SK-N-SH treated with all-trans-retinoic acid at 6 μM for 48 hours (cell line): ENCODE measurements around the gene POU2AF2.
"Not testable (repeated sequence)": the region's sequence is repeated elsewhere in the genome, so short reads cannot be mapped to it uniquely, and the experiment has no call there.

Experiments used
- ATAC-seq: fragments of 200-7000 bp; cut with Tn5 transposase; 3 replicates; pipeline ENCODE4 v1.9.1; 2020; ENCODE audit warnings: mild to moderate bottlenecking, moderate library complexity
- ARNTL ChIP-seq: fragments of 450-650 bp; formaldehyde crosslinking; IDR thresholded peaks from 2 replicates; pipeline ENCODE4 v1.5.0; 2020; ENCODE audit warnings: low read depth, mild to moderate bottlenecking, moderate library complexity, borderline replicate concordance
- BACH2 ChIP-seq: fragments of 250-450 bp; sonication (Bioruptor Pico); IDR thresholded peaks from 2 replicates; pipeline ENCODE4 v1.9.0; 2021; ENCODE audit warnings: mild to moderate bottlenecking, borderline replicate concordance
- ESRRG ChIP-seq: fragments of 250-450 bp; sonication (Bioruptor Pico); IDR thresholded peaks from 2 replicates; pipeline ENCODE4 v1.6.1; 2021; ENCODE audit warnings: mild to moderate bottlenecking
- GLIS3 ChIP-seq: fragments of 250-450 bp; sonication (Bioruptor Pico); IDR thresholded peaks from 2 replicates; pipeline ENCODE4 v1.5.0; 2020; ENCODE audit warnings: mild to moderate bottlenecking, moderate library complexity
- ISL1 ChIP-seq: fragments of 250-450 bp; sonication (Bioruptor Pico); IDR thresholded peaks from 2 replicates; pipeline ENCODE4 v2.1.2; 2022; ENCODE audit warnings: mild to moderate bottlenecking, moderate library complexity
- OSR1 ChIP-seq: fragments of 250-450 bp; sonication (Bioruptor Pico); IDR thresholded peaks from 2 replicates; pipeline ENCODE4 v1.8.0; 2022; ENCODE audit warnings: moderate library complexity, mild to moderate bottlenecking, inconsistent platforms
- PPARA ChIP-seq: fragments of 250-450 bp; sonication (Bioruptor Pico); IDR thresholded peaks from 2 replicates; pipeline ENCODE4 v1.5.0; 2020; ENCODE audit warnings: mild to moderate bottlenecking, borderline replicate concordance
- RARB ChIP-seq: fragments of 250-450 bp; sonication (Bioruptor Pico); IDR thresholded peaks from 2 replicates; pipeline ENCODE4 v1.8.0; 2021; ENCODE audit warnings: mild to moderate bottlenecking, moderate library complexity
- SNAI2 ChIP-seq: fragments of 250-450 bp; sonication (Bioruptor Pico); IDR thresholded peaks from 2 replicates; pipeline ENCODE4 v1.5.0; 2020; ENCODE audit warnings: mild to moderate bottlenecking, moderate library complexity
- TCF4 ChIP-seq: fragments of 250-450 bp; sonication (Bioruptor Pico); IDR thresholded peaks from 2 replicates; pipeline ENCODE4 v1.8.0; 2021; ENCODE audit warnings: mild to moderate bottlenecking, moderate library complexity, borderline replicate concordance
- TOX ChIP-seq: fragments of 250-450 bp; sonication (Bioruptor Pico); IDR thresholded peaks from 2 replicates; pipeline ENCODE4 v1.8.0; 2021; ENCODE audit warnings: mild to moderate bottlenecking, moderate library complexity, borderline replicate concordance
- ZC3H10 ChIP-seq: fragments of 250-450 bp; sonication (Bioruptor Pico); IDR thresholded peaks from 2 replicates; pipeline ENCODE4 v1.5.1; 2021; ENCODE audit warnings: mild to moderate bottlenecking, moderate library complexity
- ZFP3 ChIP-seq: fragments of 250-450 bp; sonication (Bioruptor Pico); IDR thresholded peaks from 2 replicates; pipeline ENCODE4 v1.5.0; 2020; ENCODE audit warnings: mild to moderate bottlenecking, moderate library complexity
- ZFP30 ChIP-seq: fragments of 450-650 bp; formaldehyde crosslinking; IDR thresholded peaks from 2 replicates; pipeline ENCODE4 v1.5.0; 2022; ENCODE audit warnings: mild to moderate bottlenecking, moderate library complexity
- ZNF565 ChIP-seq: fragments of 450-650 bp; formaldehyde crosslinking; conservative IDR thresholded peaks from 2 replicates; pipeline ENCODE4 v1.5.0; 2020; ENCODE audit warnings: low read depth, mild to moderate bottlenecking, moderate library complexity
- ZNF70 ChIP-seq: fragments of 450-650 bp; formaldehyde crosslinking; IDR thresholded peaks from 2 replicates; pipeline ENCODE4 v1.5.0; 2020; ENCODE audit warnings: mild to moderate bottlenecking, moderate library complexity
- ZNF8 ChIP-seq: fragments of 450-650 bp; formaldehyde crosslinking; IDR thresholded peaks from 2 replicates; pipeline ENCODE4 v1.5.0; 2020; ENCODE audit warnings: mild to moderate bottlenecking, moderate library complexity
- TF ChIP-seq, protein P1 (sequence below): fragments of 250-450 bp; sonication (Bioruptor Pico); IDR thresholded peaks from 2 replicates; pipeline ENCODE4 v1.8.0; 2021; ENCODE audit warnings: low read depth, mild to moderate bottlenecking, moderate library complexity, borderline replicate concordance
- TF ChIP-seq, protein P2 (sequence below): fragments of 250-450 bp; sonication (Bioruptor Pico); IDR thresholded peaks from 2 replicates; pipeline ENCODE4 v1.5.1; 2021; ENCODE audit warnings: mild to moderate bottlenecking, moderate library complexity
- TF ChIP-seq, protein P3 (sequence below): fragments of 250-450 bp; sonication (Bioruptor Pico); IDR thresholded peaks from 2 replicates; pipeline ENCODE4 v1.5.0; 2020; ENCODE audit warnings: mild to moderate bottlenecking, moderate library complexity
- TF ChIP-seq, protein P4 (sequence below): fragments of 250-450 bp; sonication (Bioruptor Pico); IDR thresholded peaks from 2 replicates; pipeline ENCODE4 v1.8.0; 2020; ENCODE audit warnings: mild to moderate bottlenecking, moderate library complexity, borderline replicate concordance
- TF ChIP-seq, protein P5 (sequence below): fragments of 250-450 bp; sonication (Bioruptor Pico); IDR thresholded peaks from 2 replicates; pipeline ENCODE4 v1.5.1; 2020; ENCODE audit warnings: low read depth, mild to moderate bottlenecking, moderate library complexity

Gene POU2AF2

DNA sequence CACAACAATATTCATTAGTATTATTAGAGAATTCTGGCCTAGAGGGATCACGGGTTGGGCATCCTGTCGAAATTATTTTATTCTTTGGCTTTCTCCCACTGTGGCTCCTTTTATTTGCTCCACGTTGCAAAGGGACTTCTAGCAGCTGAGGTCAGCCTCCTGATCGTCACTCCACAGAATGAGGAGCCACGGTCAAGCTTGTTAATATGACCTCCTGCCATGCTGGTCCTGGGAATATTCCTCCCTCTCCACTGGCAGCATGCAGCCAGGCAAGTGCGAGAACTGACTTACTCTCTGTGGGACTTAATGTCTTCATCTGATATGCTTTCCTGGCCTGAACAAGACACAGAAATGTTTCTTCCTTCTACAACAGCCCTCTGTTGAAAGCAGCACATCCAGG lies 73.8 kb downstream of the POU2AF2 start:
- no peak for ATAC-seq
- TF ChIP-seq ZFP30 (CRISPR knock-in tag) (no peak), TCF4 (CRISPR knock-in tag) (no peak), ZC3H10 (CRISPR knock-in tag) (no peak), ARNTL (no peak), BACH2 (CRISPR knock-in tag) (no peak), ZNF8 (no peak), GLIS3 (CRISPR knock-in tag) (no peak), ISL1 (CRISPR knock-in tag) (no peak), RARB (no peak), OSR1 (CRISPR knock-in tag) (no peak), ZNF565 (CRISPR knock-in tag) (no peak), PPARA (CRISPR knock-in tag) (no peak), ZFP3 (CRISPR knock-in tag) (no peak), ESRRG (CRISPR knock-in tag) (no peak), TOX (CRISPR knock-in tag) (no peak), SNAI2 (CRISPR knock-in tag) (no peak)
- TF ChIP-seq, protein P1, sequence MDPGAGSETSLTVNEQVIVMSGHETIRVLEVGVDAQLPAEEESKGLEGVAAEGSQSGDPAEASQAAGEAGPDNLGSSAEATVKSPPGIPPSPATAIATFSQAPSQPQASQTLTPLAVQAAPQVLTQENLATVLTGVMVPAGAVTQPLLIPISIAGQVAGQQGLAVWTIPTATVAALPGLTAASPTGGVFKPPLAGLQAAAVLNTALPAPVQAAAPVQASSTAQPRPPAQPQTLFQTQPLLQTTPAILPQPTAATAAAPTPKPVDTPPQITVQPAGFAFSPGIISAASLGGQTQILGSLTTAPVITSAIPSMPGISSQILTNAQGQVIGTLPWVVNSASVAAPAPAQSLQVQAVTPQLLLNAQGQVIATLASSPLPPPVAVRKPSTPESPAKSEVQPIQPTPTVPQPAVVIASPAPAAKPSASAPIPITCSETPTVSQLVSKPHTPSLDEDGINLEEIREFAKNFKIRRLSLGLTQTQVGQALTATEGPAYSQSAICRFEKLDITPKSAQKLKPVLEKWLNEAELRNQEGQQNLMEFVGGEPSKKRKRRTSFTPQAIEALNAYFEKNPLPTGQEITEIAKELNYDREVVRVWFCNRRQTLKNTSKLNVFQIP (CRISPR knock-in tag) = no peak
- TF ChIP-seq, protein P2, sequence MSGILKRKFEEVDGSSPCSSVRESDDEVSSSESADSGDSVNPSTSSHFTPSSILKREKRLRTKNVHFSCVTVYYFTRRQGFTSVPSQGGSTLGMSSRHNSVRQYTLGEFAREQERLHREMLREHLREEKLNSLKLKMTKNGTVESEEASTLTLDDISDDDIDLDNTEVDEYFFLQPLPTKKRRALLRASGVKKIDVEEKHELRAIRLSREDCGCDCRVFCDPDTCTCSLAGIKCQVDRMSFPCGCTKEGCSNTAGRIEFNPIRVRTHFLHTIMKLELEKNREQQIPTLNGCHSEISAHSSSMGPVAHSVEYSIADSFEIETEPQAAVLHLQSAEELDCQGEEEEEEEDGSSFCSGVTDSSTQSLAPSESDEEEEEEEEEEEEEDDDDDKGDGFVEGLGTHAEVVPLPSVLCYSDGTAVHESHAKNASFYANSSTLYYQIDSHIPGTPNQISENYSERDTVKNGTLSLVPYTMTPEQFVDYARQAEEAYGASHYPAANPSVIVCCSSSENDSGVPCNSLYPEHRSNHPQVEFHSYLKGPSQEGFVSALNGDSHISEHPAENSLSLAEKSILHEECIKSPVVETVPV (CRISPR knock-in tag) = no peak
- TF ChIP-seq, protein P3, sequence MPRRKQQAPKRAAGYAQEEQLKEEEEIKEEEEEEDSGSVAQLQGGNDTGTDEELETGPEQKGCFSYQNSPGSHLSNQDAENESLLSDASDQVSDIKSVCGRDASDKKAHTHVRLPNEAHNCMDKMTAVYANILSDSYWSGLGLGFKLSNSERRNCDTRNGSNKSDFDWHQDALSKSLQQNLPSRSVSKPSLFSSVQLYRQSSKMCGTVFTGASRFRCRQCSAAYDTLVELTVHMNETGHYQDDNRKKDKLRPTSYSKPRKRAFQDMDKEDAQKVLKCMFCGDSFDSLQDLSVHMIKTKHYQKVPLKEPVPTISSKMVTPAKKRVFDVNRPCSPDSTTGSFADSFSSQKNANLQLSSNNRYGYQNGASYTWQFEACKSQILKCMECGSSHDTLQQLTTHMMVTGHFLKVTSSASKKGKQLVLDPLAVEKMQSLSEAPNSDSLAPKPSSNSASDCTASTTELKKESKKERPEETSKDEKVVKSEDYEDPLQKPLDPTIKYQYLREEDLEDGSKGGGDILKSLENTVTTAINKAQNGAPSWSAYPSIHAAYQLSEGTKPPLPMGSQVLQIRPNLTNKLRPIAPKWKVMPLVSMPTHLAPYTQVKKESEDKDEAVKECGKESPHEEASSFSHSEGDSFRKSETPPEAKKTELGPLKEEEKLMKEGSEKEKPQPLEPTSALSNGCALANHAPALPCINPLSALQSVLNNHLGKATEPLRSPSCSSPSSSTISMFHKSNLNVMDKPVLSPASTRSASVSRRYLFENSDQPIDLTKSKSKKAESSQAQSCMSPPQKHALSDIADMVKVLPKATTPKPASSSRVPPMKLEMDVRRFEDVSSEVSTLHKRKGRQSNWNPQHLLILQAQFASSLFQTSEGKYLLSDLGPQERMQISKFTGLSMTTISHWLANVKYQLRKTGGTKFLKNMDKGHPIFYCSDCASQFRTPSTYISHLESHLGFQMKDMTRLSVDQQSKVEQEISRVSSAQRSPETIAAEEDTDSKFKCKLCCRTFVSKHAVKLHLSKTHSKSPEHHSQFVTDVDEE = no peak
- TF ChIP-seq, protein P4, sequence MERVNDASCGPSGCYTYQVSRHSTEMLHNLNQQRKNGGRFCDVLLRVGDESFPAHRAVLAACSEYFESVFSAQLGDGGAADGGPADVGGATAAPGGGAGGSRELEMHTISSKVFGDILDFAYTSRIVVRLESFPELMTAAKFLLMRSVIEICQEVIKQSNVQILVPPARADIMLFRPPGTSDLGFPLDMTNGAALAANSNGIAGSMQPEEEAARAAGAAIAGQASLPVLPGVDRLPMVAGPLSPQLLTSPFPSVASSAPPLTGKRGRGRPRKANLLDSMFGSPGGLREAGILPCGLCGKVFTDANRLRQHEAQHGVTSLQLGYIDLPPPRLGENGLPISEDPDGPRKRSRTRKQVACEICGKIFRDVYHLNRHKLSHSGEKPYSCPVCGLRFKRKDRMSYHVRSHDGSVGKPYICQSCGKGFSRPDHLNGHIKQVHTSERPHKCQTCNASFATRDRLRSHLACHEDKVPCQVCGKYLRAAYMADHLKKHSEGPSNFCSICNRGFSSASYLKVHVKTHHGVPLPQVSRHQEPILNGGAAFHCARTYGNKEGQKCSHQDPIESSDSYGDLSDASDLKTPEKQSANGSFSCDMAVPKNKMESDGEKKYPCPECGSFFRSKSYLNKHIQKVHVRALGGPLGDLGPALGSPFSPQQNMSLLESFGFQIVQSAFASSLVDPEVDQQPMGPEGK (CRISPR knock-in tag) = no peak
- TF ChIP-seq, all 23 proteins: peak for 0

DNA sequence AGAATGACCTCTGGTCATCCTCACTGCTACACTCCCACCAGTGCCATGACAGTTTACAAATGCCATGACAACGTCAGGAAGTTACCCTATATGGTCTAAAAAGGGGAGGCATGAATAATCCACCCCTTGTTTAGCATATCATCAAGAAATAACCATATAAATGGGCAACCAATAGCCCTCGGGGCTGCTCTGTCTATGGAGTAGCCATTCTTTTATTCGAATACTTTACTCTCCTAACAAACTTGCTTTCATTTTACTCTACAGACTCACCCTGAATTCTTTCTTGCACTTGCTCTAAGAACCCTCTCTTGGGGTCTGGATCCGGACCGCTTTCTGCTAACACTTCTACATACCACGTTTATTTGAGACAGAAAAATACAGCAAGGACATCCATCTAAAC lies 74.7 kb downstream of the POU2AF2 start:
- not testable (repeated sequence) for ATAC-seq

DNA sequence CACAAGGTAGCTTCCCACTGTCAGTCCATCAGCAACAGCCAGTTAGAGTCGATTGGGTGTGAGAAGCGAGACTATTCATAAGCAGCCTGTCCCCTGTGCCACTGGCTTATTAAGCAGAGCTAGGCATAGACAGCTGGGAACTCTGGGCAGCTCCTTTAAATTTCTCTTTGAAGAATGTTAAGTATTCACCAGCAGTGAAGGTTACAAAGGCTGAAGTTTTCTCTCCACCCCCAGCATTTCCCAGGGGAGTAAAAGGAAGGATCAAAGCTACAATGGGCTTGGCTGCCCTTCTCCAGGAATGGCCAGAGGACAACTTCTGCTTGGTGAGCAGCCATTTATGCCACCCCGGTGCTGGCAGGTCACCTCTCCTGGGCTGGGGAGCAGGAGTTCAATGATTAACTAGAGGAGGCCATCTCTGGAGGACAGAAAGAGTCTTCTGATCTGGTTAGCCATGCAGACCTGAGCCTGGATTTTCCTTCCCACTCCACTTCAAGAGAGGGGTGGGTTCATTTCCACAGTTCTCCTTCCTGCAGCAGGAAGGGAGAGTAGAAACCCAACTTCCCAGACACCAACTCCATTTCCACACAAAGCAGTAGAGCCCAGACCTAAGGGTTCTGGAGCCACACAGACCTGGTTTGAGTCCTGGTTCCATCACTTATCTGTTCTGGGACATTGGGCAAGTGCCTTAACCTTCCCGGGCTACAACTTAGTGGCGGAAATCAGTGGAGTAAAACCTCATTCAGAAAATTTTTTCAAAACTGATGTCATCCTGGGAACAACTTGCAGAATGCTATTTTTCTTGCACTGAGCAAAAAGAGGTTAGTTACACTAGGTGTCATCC lies 75.4 kb downstream of the POU2AF2 start:
- ATAC-seq = no peak
- TF ChIP-seq, protein P3 = no peak
- TF ChIP-seq ZNF70 = no peak
- TF ChIP-seq ESRRG (CRISPR knock-in tag) = no peak
- no peak for TF ChIP-seq TOX (CRISPR knock-in tag)
- TF ChIP-seq TCF4 (CRISPR knock-in tag) = no peak
- TF ChIP-seq, protein P5, sequence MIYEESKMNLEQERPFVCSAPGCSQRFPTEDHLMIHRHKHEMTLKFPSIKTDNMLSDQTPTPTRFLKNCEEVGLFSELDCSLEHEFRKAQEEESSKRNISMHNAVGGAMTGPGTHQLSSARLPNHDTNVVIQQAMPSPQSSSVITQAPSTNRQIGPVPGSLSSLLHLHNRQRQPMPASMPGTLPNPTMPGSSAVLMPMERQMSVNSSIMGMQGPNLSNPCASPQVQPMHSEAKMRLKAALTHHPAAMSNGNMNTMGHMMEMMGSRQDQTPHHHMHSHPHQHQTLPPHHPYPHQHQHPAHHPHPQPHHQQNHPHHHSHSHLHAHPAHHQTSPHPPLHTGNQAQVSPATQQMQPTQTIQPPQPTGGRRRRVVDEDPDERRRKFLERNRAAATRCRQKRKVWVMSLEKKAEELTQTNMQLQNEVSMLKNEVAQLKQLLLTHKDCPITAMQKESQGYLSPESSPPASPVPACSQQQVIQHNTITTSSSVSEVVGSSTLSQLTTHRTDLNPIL (CRISPR knock-in tag) = no peak
- no peak for TF ChIP-seq ZNF8
- TF ChIP-seq RARB = no peak
- TF ChIP-seq, protein P4 (CRISPR knock-in tag) = no peak
- TF ChIP-seq BACH2 (CRISPR knock-in tag) = no peak
